Heart left ventricle (tissue), 16 donors: ENCODE measurements around the gene TTLL9. TPM values are rescaled to one million over a fixed set of nuclear protein-coding genes. Genes with fewer than 3 reads are reported as not detected.

Source experiments
- ATAC-seq, 4 donors: fragments of 200-7000 bp; cut with Tn5 transposase; one replicate each; pipeline ENCODE4 v1.9.1; 2020 to 2022; ENCODE audit warnings: moderate library complexity in 4 of 4, mild to moderate bottlenecking in 3 of 4, moderate number of reproducible peaks in 1 of 4
- DNase-seq, 5 donors: peaks; one replicate each; pipeline ENCODE4 v3.0.0-alpha.2; 2020
- H3K27ac ChIP-seq, 12 donors: fragments of 200-600 bp; sonication (generic) in 4 of 12; one replicate each; pipeline versions ENCODE4 v1.5.0 to v1.8.0; 2016 to 2022; ENCODE audit warnings: mild to moderate bottlenecking in 2 of 12
- H3K27me3 ChIP-seq, 9 donors: fragments of 200-600 bp; sonication (generic) in 2 of 9; one replicate each; pipeline versions ENCODE4 v1.5.1 to v1.8.0; 2016 to 2022; ENCODE audit warnings: mild to moderate bottlenecking in 3 of 9
- H3K36me3 ChIP-seq, 9 donors: fragments of 200-600 bp; sonication (generic) in 2 of 9; one replicate each; pipeline versions ENCODE4 v1.5.0 to v1.8.0; 2018 to 2022; ENCODE audit warnings: mild to moderate bottlenecking in 2 of 9
- H3K4me1 ChIP-seq, 12 donors: fragments of 200-600 bp; sonication (generic) in 4 of 12; one replicate each; pipeline versions ENCODE4 v1.5.0 to v1.8.0; 2016 to 2022; ENCODE audit warnings: mild to moderate bottlenecking in 3 of 12
- H3K4me3 ChIP-seq, 12 donors: fragments of 200-600 bp; sonication (generic) in 4 of 12; one replicate each; pipeline versions ENCODE4 v1.5.0 to v1.8.0; 2017 to 2022; ENCODE audit warnings: mild to moderate bottlenecking in 9 of 12, moderate library complexity in 4 of 12
- H3K9me3 ChIP-seq, 12 donors: fragments of 200-600 bp; sonication (generic) in 4 of 12; one replicate each; pipeline versions ENCODE4 v1.5.0 to v1.8.0; 2016 to 2022; ENCODE audit warnings: mild to moderate bottlenecking in 1 of 12
- CTCF ChIP-seq, 12 donors: fragments of 200-600 bp; sonication (generic) in 4 of 12; IDR thresholded peaks; one replicate each; pipeline versions ENCODE4 v1.5.0 to v1.8.0; 2018 to 2022; ENCODE audit warnings: antibody characterized with exemption in 12 of 12, mild to moderate bottlenecking in 5 of 12
- POLR2A ChIP-seq, 2 donors: fragments of 450-650 bp; IDR thresholded peaks; one replicate each; pipeline ENCODE4 v1.6.1; 2017; ENCODE audit warnings: antibody characterized with exemption in 2 of 2, mild to moderate bottlenecking in 2 of 2, moderate library complexity in 2 of 2
- WGBS, 4 donors: extraction: QIAGEN DNeasy Blood & Tissue Kit in 2 of 4; methylation state at CpG; one replicate each; pipeline versions ENCODE4 v1.1.5 to v1.1.7; 2013 to 2018; 5-methylcytosine and 5-hydroxymethylcytosine counted together
- intact Hi-C, 10 donors: fragments of 100-400 bp; cut with DNase I; formaldehyde crosslinking; loops; one replicate each; pipeline versions ENCODE4 v1.11.1 to v1.14.2; 2022
- polyA plus RNA-seq, 2 donors: library from polyadenylated mRNA; stranded (reverse); fragments of 200-250 nt; gene quantifications; one replicate each; pipeline ENCODE4 v1.2.3, GENCODE V29; 2013
- total RNA-seq, 9 donors: library from RNA; depleted of rRNA in 2 of 9; stranded (reverse); fragments of >200 nt in 2 of 9; fragmentation: NEBNext Ultra II Directional in 3 of 9; extraction: Animal tissue kit (Norgen Biotek cat#: 25700) in 3 of 9; gene quantifications; one replicate each; pipeline versions ENCODE4 v1.1.0 to v1.2.4, GENCODE V29; 2016 to 2023
- donor health status: ischemic (EF 13 %, LVEDD 7.1; RV severe dilation, severe dysfunction).
- donor health status: healthy with polysubstance abuse.
- donor health status: DM: no; HTN: yes; CAD: no.
- donor health status: DM: no; HTN: no; CAD: no.
- donor health status: ischemic (EF 25% LVEDD 6.9; RV normal size, moderate dysfunction).
- donor health status: ischemic (EF 25% LVEDD 5.7; RV mildly dilated, moderate dysfunction).
- donor health status: healthy.
- donor health status: DM: yes; HTN: yes; CAD: no.
- donor health status: ischemic (EF 35%, LVEDD 5.7; RV mildly dilated, moderate dysfunction).
- donor health status: nonischemic (EF 11% LVEDD 7.7; RV severe dilation, severe dysfunction).
- donor health status: DM: yes; HTN: yes; CAD: no.
- donor health status: PGD.
- donor health status: ischemic (EF 29% LVEDD 5.4; RV normal size, mild dysfunction).
- donor health status: nonischemic (EF 23%, LVEDD 6.1; RV moderate dilation, normal function).

The TTLL9 gene
- total and polyA plus RNA-seq, 11 donors: not detected

- TF ChIP-seq POLR2A (IDR thresholded peaks at IDR 0.05): no peak
- TF ChIP-seq CTCF (IDR thresholded peaks at IDR 0.05): no peak
- WGBS, 4 donors: 91 to 95% (median 94%) methylated on average over 5 of the region's 5 CpGs
- H3K4me1 ChIP-seq: peaks cover 4 to 22% (median 13%) of the 10 kb centered on the region in 12 donors
- peaks cover 0 to 35% (median 8%) of the 10 kb centered on the region in 9 donors for H3K27me3 ChIP-seq
- DNase-seq (no peak), ATAC-seq (no peak)
- intact Hi-C loops: loop anchor here in 3 of 10 donors (10.0 kb wide), 2 partner anchors 175 to 235 kb away; no protein-coding TSS in a partner anchor
- no peaks in the 10 kb centered on the region for H3K9me3 ChIP-seq
- no peak overlapping the region for H3K4me3 ChIP-seq
- no peaks in the 10 kb centered on the region for H3K36me3 ChIP-seq
- H3K27ac ChIP-seq: no peak overlapping the region
These were observed 11.0 kb upstream of the TTLL9 start for GRCh38 chr20:31859266-31859997.

- Histone ChIP-seq H3K27ac (no peak overlapping the region), H3K36me3 (no peaks in the 10 kb centered on the region), H3K4me1 (peaks cover 4 to 22% (median 13%) of the 10 kb centered on the region in 12 donors), H3K27me3 (peaks cover 0 to 34% (median 3%) of the 10 kb centered on the region in 9 donors), H3K4me3 (no peak overlapping the region), H3K9me3 (no peaks in the 10 kb centered on the region)
- no peak for ATAC-seq
- TF ChIP-seq CTCF (IDR thresholded peaks at IDR 0.05) (no peak), POLR2A (IDR thresholded peaks at IDR 0.05) (no peak)
- intact Hi-C loops: loop anchor here in 3 of 10 donors (10.0 kb wide), 2 partner anchors 175 to 235 kb away; no protein-coding TSS in a partner anchor
- DNase-seq: no peak
- WGBS, 4 donors: 61 to 67% (median 65%) methylated on average over 7 of the region's 7 CpGs
These were observed 10.4 kb upstream of the TTLL9 start for GRCh38 chr20:31859998-31860380.

GRCh38 chr20:31860390-31861134 is 9.9 kb upstream of the TTLL9 start:
- no peaks in the 10 kb centered on the region for H3K36me3 ChIP-seq
- TF ChIP-seq POLR2A (IDR thresholded peaks at IDR 0.05): no peak
- no peak for TF ChIP-seq CTCF (IDR thresholded peaks at IDR 0.05)
- H3K4me3 ChIP-seq: peak overlapping the region in 11 of 12 donors; percentile 34 to 80 (median 56)
- 7 to 9% (median 8%) methylated on average over 15 of the region's 15 CpGs for WGBS, 4 donors
- peak in 3 of 4 donors; percentile 65 to 74 (median 73) for ATAC-seq
- intact Hi-C loops: no loop called here
- no peak overlapping the region for H3K27ac ChIP-seq
- peaks cover 0 to 34% (median 2%) of the 10 kb centered on the region in 9 donors for H3K27me3 ChIP-seq
- H3K9me3 ChIP-seq: no peaks in the 10 kb centered on the region
- H3K4me1 ChIP-seq: peaks cover 4 to 22% (median 13%) of the 10 kb centered on the region in 12 donors
- DNase-seq: peak in 2 of 5 donors; percentile 40

GRCh38 chr20:31861135-31861384 is 9.4 kb upstream of the TTLL9 start:
- ATAC-seq: peak in 2 of 4 donors; percentile 27
- DNase-seq: no peak
- TF ChIP-seq CTCF (IDR thresholded peaks at IDR 0.05) (no peak), POLR2A (IDR thresholded peaks at IDR 0.05) (no peak)
- H3K27me3 ChIP-seq: peaks cover 0 to 34% (median 2%) of the 10 kb centered on the region in 9 donors
- H3K4me3 ChIP-seq: peak overlapping the region; percentile 34 to 80 (median 56)
- 0 to 1% (median 0%) methylated on average over 5 to 20 of the region's 20 CpGs for WGBS, 4 donors
- no peaks in the 10 kb centered on the region for H3K9me3 ChIP-seq
- intact Hi-C loops: no loop called here
- H3K4me1 ChIP-seq: peaks cover 4 to 22% (median 13%) of the 10 kb centered on the region in 12 donors
- peak overlapping the region in 1 of 12 donors; percentile 26 for H3K27ac ChIP-seq
- no peaks in the 10 kb centered on the region for H3K36me3 ChIP-seq
